CD8-positive, alpha-beta memory T cell (primary cell): Measurements from ENCODE around the gene REPS1. TPM values are rescaled to one million over a fixed set of nuclear protein-coding genes. Genes with fewer than 3 reads are reported as not detected.

Experiments
- CTCF ChIA-PET: fragments of 350-600 bp; sonication (Branson Sonifier 250); formaldehyde crosslinking; loops from one replicate; lab custom pipeline; 2021; ENCODE audit warnings: antibody characterized with exemption; lab: Charles Lee
- POLR2A ChIA-PET: fragments of 350-600 bp; sonication (Branson Sonifier 250); formaldehyde crosslinking; loops from one replicate; lab custom pipeline; 2021; ENCODE audit warnings: antibody characterized with exemption; lab: Charles Lee
- DNase-seq, 5 donors: peaks; one replicate each; pipeline versions ENCODE4 v3.0.0 to v3.0.0-alpha.2; 2020 to 2022; ENCODE audit warnings: mixed read lengths in 1 of 5
- H3K27ac ChIP-seq: one replicate; pipeline ENCODE4 v1.7.0; 2013; ENCODE audit warnings: low read depth, mild to moderate bottlenecking, low read length, moderate library complexity
- H3K27me3 ChIP-seq: 2 replicates; pipeline ENCODE4 v1.7.0; 2013; ENCODE audit warnings: low read length, mild to moderate bottlenecking; ENCODE audit not compliant: insufficient read depth, poor library complexity, severe bottlenecking
- H3K36me3 ChIP-seq: 2 replicates; pipeline ENCODE4 v1.7.0; 2013; ENCODE audit warnings: mild to moderate bottlenecking, low read length, moderate library complexity; ENCODE audit not compliant: insufficient read depth
- H3K4me1 ChIP-seq: 2 replicates; pipeline ENCODE4 v1.7.0; 2013; ENCODE audit warnings: mild to moderate bottlenecking, low read length, moderate library complexity; ENCODE audit not compliant: insufficient read depth
- H3K4me3 ChIP-seq: 2 replicates; pipeline ENCODE4 v1.7.0; 2013; ENCODE audit warnings: mild to moderate bottlenecking, low read length
- H3K9me3 ChIP-seq: 2 replicates; pipeline ENCODE4 v1.7.0; 2013; ENCODE audit warnings: mild to moderate bottlenecking, low read length
- H3K27ac Mint-ChIP-seq, 8 donors: one replicate each; pipeline ENCODE4 v1.8.0; 2020 to 2021; ENCODE audit warnings: mixed read lengths in 8 of 8, mild to moderate bottlenecking in 6 of 8, inconsistent platforms in 3 of 8, moderate library complexity in 3 of 8
- H3K27me3 Mint-ChIP-seq, 2 donors: one replicate each; pipeline ENCODE4 v1.8.0; 2020 to 2021; ENCODE audit warnings: mixed read lengths in 2 of 2, mild to moderate bottlenecking in 1 of 2, moderate library complexity in 1 of 2
- H3K36me3 Mint-ChIP-seq, 3 donors: one replicate each; pipeline ENCODE4 v1.8.0; 2020 to 2021; ENCODE audit warnings: mixed read lengths in 3 of 3, inconsistent platforms in 1 of 3, mild to moderate bottlenecking in 1 of 3
- H3K4me1 Mint-ChIP-seq, 3 donors: one replicate each; pipeline ENCODE4 v1.8.0; 2020 to 2021; ENCODE audit warnings: mixed read lengths in 3 of 3, inconsistent platforms in 1 of 3, mild to moderate bottlenecking in 1 of 3
- H3K4me3 Mint-ChIP-seq, 7 donors: one replicate each; pipeline ENCODE4 v1.8.0; 2020 to 2021; ENCODE audit warnings: mixed read lengths in 7 of 7, mild to moderate bottlenecking in 6 of 7, moderate library complexity in 4 of 7, inconsistent platforms in 2 of 7
- H3K9me3 Mint-ChIP-seq, 5 donors: one replicate each; pipeline ENCODE4 v1.8.0; 2020 to 2022; ENCODE audit warnings: mixed read lengths in 5 of 5, mild to moderate bottlenecking in 3 of 5, moderate library complexity in 2 of 5, inconsistent platforms in 1 of 5
- polyA plus RNA-seq: library from polyadenylated mRNA; unstranded; fragments of 300-500 nt; fragmentation: Illumina TruSeq; gene quantifications from one replicate; pipeline ENCODE4 v1.2.3, GENCODE V29; 2021
- total RNA-seq, 2 experiments: library from RNA; stranded (reverse); gene quantifications; one replicate each; pipeline ENCODE4 v1.2.3, GENCODE V29; 2021

REPS1 gene
- 10 to 100 TPM; 64.4 to 69.5 TPM for total RNA-seq
- polyA plus RNA-seq = 37.3 TPM

DNA sequence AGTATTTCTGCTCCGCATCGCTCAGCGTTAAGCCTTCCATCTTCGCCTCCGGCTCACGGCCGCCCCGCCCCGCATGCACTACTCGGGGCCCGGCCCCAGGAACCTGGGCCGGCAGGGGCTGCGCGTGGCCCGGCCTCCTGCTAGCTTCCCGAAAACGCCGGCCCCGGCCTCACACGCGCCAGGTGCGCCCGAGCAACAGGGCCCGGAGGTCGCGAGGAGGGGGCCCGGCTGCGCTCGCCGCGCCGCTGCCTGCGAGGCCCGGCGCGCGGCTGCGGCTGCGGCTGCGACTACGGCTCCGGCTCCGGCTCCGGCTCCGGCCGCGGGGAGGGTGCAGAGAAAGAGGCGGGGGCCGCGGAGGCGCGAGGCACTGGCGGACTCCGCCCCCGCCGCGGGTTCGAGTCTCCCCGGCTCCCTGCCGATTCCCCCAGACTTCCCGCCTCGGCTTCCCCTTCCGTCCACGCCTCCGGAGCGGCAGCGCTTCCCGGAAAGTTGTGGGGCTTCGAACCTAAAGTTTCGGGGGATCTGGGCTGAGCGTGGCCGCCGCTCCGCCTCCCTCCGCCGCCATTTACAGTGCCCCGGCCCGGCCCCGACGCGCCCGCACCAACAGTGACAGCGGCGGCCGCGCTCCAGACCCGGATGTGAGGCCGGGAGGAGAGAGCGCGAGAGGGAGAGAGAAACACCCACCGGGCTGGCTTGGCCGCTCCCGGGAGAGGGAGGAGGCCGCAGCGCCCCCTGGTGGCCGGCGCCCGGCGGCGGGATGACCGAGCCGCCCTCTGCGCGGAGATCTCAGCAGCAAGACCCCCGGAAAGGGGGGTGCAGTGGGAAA lies at the start of gene REPS1:
Gene REPS1 (minus strand): TSS at position 611 of the 826 bp plus-strand sequence. CDS start 571 bp downstream, at position 40.
- peak; percentile 88 to 93 (median 89) for DNase-seq
- Mint-ChIP-seq H3K36me3 (peaks cover 0 to 6% (median 0%) of the 10 kb centered on the region in 3 donors), H3K9me3 (no peaks in the 10 kb centered on the region), H3K4me1 (peaks cover 8 to 14% (median 11%) of the 10 kb centered on the region in 3 donors), H3K4me3 (peak within 1 kb of the TSS in 6 of 7 donors; percentile 87 to 96 (median 93)), H3K27ac (peak within 1 kb of the TSS; percentile 84 to 96 (median 92)), H3K27me3 (peaks cover 0 to 1% of the 10 kb centered on the region in 2 donors)
- POLR2A ChIA-PET = interaction anchor here (0.7 to 1.9 kb wide), 6 partner anchors 38 to 387 kb away, joined by 3 to 11 read pairs (median 4); partner anchors contain the start of genes CITED2 and HECA
- H3K4me1 ChIP-seq = peaks cover 38% of the 10 kb centered on the region
- H3K27me3 ChIP-seq = no peaks in the 10 kb centered on the region
- H3K36me3 ChIP-seq = no peaks in the 10 kb centered on the region
- peak within 1 kb of the TSS; percentile 51 for H3K4me3 ChIP-seq
- peak within 1 kb of the TSS; percentile 66 for H3K27ac ChIP-seq
- CTCF ChIA-PET = interaction anchor here (0.5 to 2.9 kb wide), 26 partner anchors 12 to 377 kb away, joined by 3 to 12 read pairs (median 4); partner anchors contain the start of gene TXLNB
- no peaks in the 10 kb centered on the region for H3K9me3 ChIP-seq

DNA sequence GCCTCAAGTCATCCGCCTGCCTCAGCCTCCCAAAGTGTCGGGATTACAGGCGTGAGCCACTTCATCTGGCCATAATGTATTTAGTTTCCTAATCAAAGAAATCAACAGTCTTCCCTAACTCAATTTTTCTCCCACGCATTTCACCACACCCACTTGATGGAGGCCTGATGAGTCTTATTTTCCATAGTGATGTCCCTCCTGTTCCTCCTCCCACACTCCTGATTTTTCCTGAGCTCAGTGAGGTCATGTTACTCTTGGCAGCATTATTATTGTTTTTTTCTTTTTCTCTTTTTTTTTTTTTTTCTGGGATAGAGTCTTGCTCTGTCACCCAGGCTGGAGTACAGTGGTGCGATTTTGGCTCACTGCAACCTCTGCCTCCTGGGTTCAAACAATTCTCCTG lies 49.4 kb upstream of the REPS1 start:
- Histone ChIP-seq H3K9me3 (no peaks in the 10 kb centered on the region), H3K4me1 (no peaks in the 10 kb centered on the region), H3K36me3 (peaks cover 30% of the 10 kb centered on the region), H3K27ac (no peak overlapping the region), H3K4me3 (no peak overlapping the region), H3K27me3 (no peaks in the 10 kb centered on the region)
- no peak for DNase-seq
- Mint-ChIP-seq H3K27ac (peak overlapping the region in 1 of 8 donors; percentile 14), H3K4me3 (no peak overlapping the region), H3K27me3 (no peaks in the 10 kb centered on the region), H3K9me3 (no peaks in the 10 kb centered on the region), H3K4me1 (peaks cover 30 to 43% (median 40%) of the 10 kb centered on the region in 3 donors), H3K36me3 (peaks cover 0 to 84% (median 33%) of the 10 kb centered on the region in 3 donors)
- ChIA-PET CTCF (interaction anchor here (0.9 to 1.2 kb wide), 2 partner anchors 19 to 87 kb away, joined by 3 read pairs; no protein-coding TSS in a partner anchor), POLR2A (interaction anchor here (0.6 to 0.7 kb wide), 2 partner anchors 9 to 102 kb away, joined by 4 to 5 read pairs; partner anchors contain the start of gene ABRACL)

DNA sequence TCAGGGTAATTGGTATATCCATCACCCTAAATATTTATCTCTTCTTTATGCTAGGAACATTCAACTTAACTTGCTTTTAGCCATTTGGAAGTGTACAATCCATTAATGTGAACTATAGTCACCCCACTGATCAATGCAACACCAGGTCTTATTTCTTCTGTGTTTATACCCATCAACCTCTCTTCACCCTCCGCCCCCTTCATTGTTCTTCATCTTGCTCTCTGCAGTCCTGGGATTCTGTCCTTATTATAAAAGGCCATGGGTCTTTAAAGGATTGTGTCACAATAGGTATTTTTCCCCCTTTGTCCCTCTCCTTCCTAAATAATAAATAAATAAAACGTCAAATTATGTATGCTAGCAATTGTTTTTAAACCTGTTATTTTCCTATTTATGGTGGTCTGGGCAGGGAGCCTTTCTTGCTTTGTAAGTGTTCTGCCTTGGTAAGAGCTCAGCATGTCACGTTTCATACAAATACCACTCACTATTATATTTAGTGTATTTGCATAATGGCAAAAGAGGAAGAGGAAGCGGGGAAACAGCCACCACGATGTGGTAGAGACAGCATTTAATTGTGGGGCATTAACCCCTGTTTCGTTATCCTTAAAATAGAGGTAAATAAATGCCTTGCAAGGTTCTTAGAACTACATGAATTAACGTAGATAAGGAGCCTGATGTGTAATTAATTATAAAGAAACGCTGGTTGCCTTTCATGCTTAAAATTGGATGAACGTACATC lies 42.3 kb upstream of the REPS1 start:
- Mint-ChIP-seq H3K36me3 (peaks cover 0 to 33% (median 9%) of the 10 kb centered on the region in 3 donors), H3K27me3 (no peaks in the 10 kb centered on the region), H3K27ac (no peak overlapping the region), H3K4me3 (no peak overlapping the region), H3K9me3 (no peaks in the 10 kb centered on the region), H3K4me1 (peaks cover 34 to 44% (median 36%) of the 10 kb centered on the region in 3 donors)
- H3K27me3 ChIP-seq = no peaks in the 10 kb centered on the region
- no peak overlapping the region for H3K27ac ChIP-seq
- CTCF ChIA-PET = interaction anchor here (1.1 to 2.9 kb wide), 4 partner anchors 22 to 334 kb away, joined by 3 to 12 read pairs (median 6); no protein-coding TSS in a partner anchor
- peaks cover 7% of the 10 kb centered on the region for H3K36me3 ChIP-seq
- DNase-seq = peak in 4 of 5 donors; percentile 4 to 56 (median 34)
- H3K4me3 ChIP-seq = peak overlapping the region; percentile 70
- peaks cover 20% of the 10 kb centered on the region for H3K4me1 ChIP-seq
- POLR2A ChIA-PET = interaction anchor here (0.6 to 1.6 kb wide), 5 partner anchors 40 to 345 kb away, joined by 3 to 7 read pairs (median 5); partner anchors contain the start of gene CITED2
- H3K9me3 ChIP-seq = no peaks in the 10 kb centered on the region

GRCh38 chr6:139029470-139030227 lies 41.6 kb upstream of the REPS1 start:
- Histone ChIP-seq H3K27me3 (no peaks in the 10 kb centered on the region), H3K4me1 (peaks cover 20% of the 10 kb centered on the region), H3K9me3 (no peaks in the 10 kb centered on the region), H3K36me3 (peaks cover 1% of the 10 kb centered on the region), H3K4me3 (peak overlapping the region; percentile 70), H3K27ac (peak overlapping the region; percentile 71)
- Mint-ChIP-seq H3K36me3 (peaks cover 0 to 27% (median 9%) of the 10 kb centered on the region in 3 donors), H3K9me3 (no peaks in the 10 kb centered on the region), H3K4me1 (peaks cover 34 to 40% (median 36%) of the 10 kb centered on the region in 3 donors), H3K27ac (no peak overlapping the region), H3K4me3 (peak overlapping the region in 1 of 7 donors; percentile 98), H3K27me3 (no peaks in the 10 kb centered on the region)
- DNase-seq = peak in 2 of 5 donors; percentile 15 to 16
- ChIA-PET POLR2A (interaction anchor here (0.5 to 1.6 kb wide), 11 partner anchors 26 to 1122 kb away, joined by 3 to 7 read pairs (median 3); partner anchors contain the start of gene CITED2), CTCF (interaction anchor here (1.2 to 2.9 kb wide), 5 partner anchors 40 to 335 kb away, joined by 3 to 12 read pairs (median 4); no protein-coding TSS in a partner anchor)

GRCh38 chr6:139028658-139029469 lies 40.8 kb upstream of the REPS1 start, which contains the start of gene ABRACL:
TSS of gene ABRACL (plus strand) at chr6:139028745. CDS start at chr6:139034161, 5,416 bp downstream.
- DNase-seq = peak; percentile 49 to 82 (median 64)
- ChIA-PET CTCF (interaction anchor here (1.2 to 2.9 kb wide), 3 partner anchors 39 to 84 kb away, joined by 3 to 12 read pairs (median 4); no protein-coding TSS in a partner anchor), POLR2A (interaction anchor here (0.5 to 1.8 kb wide), 9 partner anchors 8 to 1121 kb away, joined by 3 to 6 read pairs (median 4); partner anchors contain the start of gene CITED2)
- Histone ChIP-seq H3K27me3 (no peaks in the 10 kb centered on the region), H3K36me3 (no peaks in the 10 kb centered on the region), H3K27ac (peak within 1 kb of the TSS; percentile 71), H3K9me3 (no peaks in the 10 kb centered on the region), H3K4me3 (peak within 1 kb of the TSS; percentile 70), H3K4me1 (peaks cover 20% of the 10 kb centered on the region)
- peaks cover 0 to 20% (median 9%) of the 10 kb centered on the region in 3 donors for H3K36me3 Mint-ChIP-seq
- peak within 1 kb of the TSS in 2 of 7 donors; percentile 94 to 98 for H3K4me3 Mint-ChIP-seq
- H3K27ac Mint-ChIP-seq = peak within 1 kb of the TSS; percentile 56 to 99 (median 90)
- H3K27me3 Mint-ChIP-seq = no peaks in the 10 kb centered on the region
- no peaks in the 10 kb centered on the region for H3K9me3 Mint-ChIP-seq
- peaks cover 31 to 32% (median 32%) of the 10 kb centered on the region in 3 donors for H3K4me1 Mint-ChIP-seq

DNA sequence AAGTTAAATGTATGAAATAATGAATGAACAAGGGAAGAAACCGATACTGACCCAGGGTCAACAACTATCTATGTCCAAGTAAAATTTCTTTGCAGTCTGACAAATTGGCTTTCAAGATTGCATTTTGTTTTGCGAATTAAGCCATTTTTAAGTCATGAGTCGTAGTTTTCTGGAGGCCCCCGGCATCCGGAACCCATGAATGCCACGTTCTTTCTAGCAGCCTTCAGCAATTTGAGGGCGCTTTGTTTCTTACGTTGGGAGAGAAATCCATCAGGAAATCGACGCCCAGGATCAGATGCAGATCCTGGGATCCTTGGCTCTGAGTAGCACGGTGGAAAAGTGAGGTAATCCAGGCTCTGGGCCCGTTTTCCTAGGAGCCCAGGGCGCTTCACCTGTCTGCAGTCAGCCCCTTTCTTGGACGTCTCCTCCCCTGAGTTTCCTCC lies 40.2 kb upstream of the REPS1 start:
- H3K4me1 Mint-ChIP-seq = peaks cover 25 to 26% (median 26%) of the 10 kb centered on the region in 3 donors
- no peak for DNase-seq
- POLR2A ChIA-PET = interaction anchor here (1.8 kb wide), 1 partner anchor 346 kb away, joined by 4 read pairs; the partner anchor contains the start of gene CITED2
- peaks cover 0 to 13% (median 6%) of the 10 kb centered on the region in 3 donors for H3K36me3 Mint-ChIP-seq
- peak overlapping the region; percentile 71 for H3K27ac ChIP-seq
- peak overlapping the region; percentile 70 for H3K4me3 ChIP-seq
- H3K9me3 ChIP-seq = no peaks in the 10 kb centered on the region
- CTCF ChIA-PET = interaction anchor here (1.2 to 1.6 kb wide), 3 partner anchors 68 to 336 kb away, joined by 3 to 5 read pairs (median 4); no protein-coding TSS in a partner anchor
- H3K36me3 ChIP-seq = no peaks in the 10 kb centered on the region
- H3K27me3 ChIP-seq = no peaks in the 10 kb centered on the region
- H3K4me1 ChIP-seq = peaks cover 20% of the 10 kb centered on the region
- peak overlapping the region; percentile 56 to 99 (median 90) for H3K27ac Mint-ChIP-seq
- no peaks in the 10 kb centered on the region for H3K9me3 Mint-ChIP-seq
- H3K4me3 Mint-ChIP-seq = peak overlapping the region in 2 of 7 donors; percentile 94 to 98
- no peaks in the 10 kb centered on the region for H3K27me3 Mint-ChIP-seq
